H1 (cell line): ENCODE measurements around the gene PLXDC2. TPM values are rescaled to one million over a fixed set of nuclear protein-coding genes. Genes with fewer than 3 reads are reported as not detected.

Experiments
- CTCF ChIA-PET: fragments of 300-600 bp; sonication (Branson Sonifier 250); formaldehyde crosslinking; loops from one replicate; lab custom pipeline; 2021; ENCODE audit not compliant: partially characterized antibody; lab: Charles Lee
- POLR2A ChIA-PET: fragments of 300-600 bp; sonication (Branson Sonifier 250); formaldehyde crosslinking; loops from one replicate; lab custom pipeline; 2021; ENCODE audit warnings: inconsistent platforms; ENCODE audit not compliant: partially characterized antibody; lab: Charles Lee
- DNase-seq, 2 experiments: peaks; one replicate each; pipeline versions ENCODE4 v3.0.0 to v3.0.0-alpha.2; 2010 to 2022; ENCODE audit warnings: low spot score in 2 of 2, low read depth in 1 of 2, mixed read lengths in 1 of 2
- FAIRE-seq: peaks from 2 replicates; lab custom pipeline; 2011; peaks lifted over from hg19 to GRCh38; lab: Jason Lieb, UNC
- H2AFZ ChIP-seq: 2 replicates; pipeline ENCODE4 v1.8.1; 2012; ENCODE audit warnings: low read length, inconsistent platforms
- H2AK5ac ChIP-seq: 2 replicates; pipeline ENCODE4 v1.6.1; 2013; ENCODE audit warnings: low read depth, low read length
- H2BK120ac ChIP-seq: replicated peaks from 2 replicates; pipeline ENCODE3; 2013; ENCODE audit warnings: low read depth, low read length, inconsistent platforms
- H2BK12ac ChIP-seq: 2 replicates; pipeline ENCODE4 v1.6.1; 2013; ENCODE audit warnings: low read depth, low read length
- H2BK15ac ChIP-seq: 2 replicates; pipeline ENCODE4 v1.6.1; 2013; ENCODE audit warnings: low read length
- H2BK20ac ChIP-seq: 2 replicates; pipeline ENCODE4 v1.6.1; 2013; ENCODE audit warnings: low read length
- H2BK5ac ChIP-seq: 2 replicates; pipeline ENCODE4 v1.6.1; 2013; ENCODE audit warnings: low read depth, low read length
- H3K14ac ChIP-seq: 2 replicates; pipeline ENCODE4 v1.6.1; 2013; ENCODE audit warnings: inconsistent platforms; ENCODE audit not compliant: insufficient read length
- H3K18ac ChIP-seq: 2 replicates; pipeline ENCODE4 v1.6.1; 2013; ENCODE audit warnings: low read length; ENCODE audit errors: extremely low read depth
- H3K23ac ChIP-seq: 2 replicates; pipeline ENCODE4 v1.6.1; 2013; ENCODE audit warnings: inconsistent platforms; ENCODE audit not compliant: insufficient read length
- H3K23me2 ChIP-seq: 2 replicates; pipeline ENCODE4 v1.6.1; 2013; ENCODE audit warnings: low read depth, low read length
- H3K27ac ChIP-seq: 2 replicates; pipeline ENCODE4 v1.6.1; 2011; ENCODE audit warnings: low read depth, low read length, inconsistent platforms
- H3K27me3 ChIP-seq, 4 experiments: replicated peaks in 1 of 4; 1 replicate in 1 of 4; 2 replicates in 3 of 4; pipeline versions ENCODE4 v1.6.1 to v1.8.1; 2011 to 2013; ENCODE audit warnings: low read length in 3 of 4, mild to moderate bottlenecking in 3 of 4, inconsistent platforms in 2 of 4, mixed read lengths in 2 of 4, moderate library complexity in 1 of 4; ENCODE audit not compliant: control insufficient read depth in 3 of 4, insufficient read depth in 3 of 4; ENCODE audit errors: extremely low read depth in 1 of 4
- H3K36me3 ChIP-seq, 4 experiments: 2 replicates each; pipeline versions ENCODE4 v1.6.1 to v1.8.1; 2011 to 2013; ENCODE audit warnings: mild to moderate bottlenecking in 4 of 4, low read length in 3 of 4, moderate library complexity in 2 of 4, control low read depth in 1 of 4, inconsistent platforms in 1 of 4; ENCODE audit not compliant: insufficient read depth in 4 of 4, control insufficient read depth in 2 of 4
- H3K4ac ChIP-seq: replicated peaks from 2 replicates; pipeline ENCODE3; 2013; ENCODE audit warnings: low read length, low read depth, mixed read lengths, inconsistent platforms; ENCODE audit not compliant: insufficient read length
- H3K4me1 ChIP-seq, 4 experiments: replicated peaks in 1 of 4; 1 replicate in 1 of 4; 2 replicates in 3 of 4; pipeline versions ENCODE4 v1.6.1 to v1.8.1; 2011 to 2013; ENCODE audit warnings: low read length in 3 of 4, inconsistent platforms in 2 of 4, mixed read lengths in 1 of 4; ENCODE audit not compliant: insufficient read depth in 4 of 4, control insufficient read depth in 3 of 4
- H3K4me2 ChIP-seq, 2 experiments: 2 replicates each; pipeline versions ENCODE4 v1.6.1 to v1.8.1; 2011 to 2013; ENCODE audit warnings: low read depth in 2 of 2, low read length in 2 of 2, control low read depth in 1 of 2, inconsistent platforms in 1 of 2, mild to moderate bottlenecking in 1 of 2; ENCODE audit not compliant: insufficient read depth in 1 of 2
- H3K4me3 ChIP-seq, 4 experiments: fragments of 200-600, 300-600 bp in 1 of 4; sonication (generic), shearing (Covaris generic), sonication (Bioruptor Twin) in 1 of 4; 2 replicates each; pipeline versions ENCODE4 v1.5.1 to v1.8.1; 2011 to 2016; ENCODE audit warnings: low read length in 4 of 4, low read depth in 3 of 4, control low read depth in 2 of 4, inconsistent platforms in 2 of 4, mild to moderate bottlenecking in 2 of 4, mixed read lengths in 1 of 4, moderate library complexity in 1 of 4; ENCODE audit not compliant: insufficient read depth in 2 of 4; ENCODE audit errors: extremely low read depth in 1 of 4
- H3K56ac ChIP-seq: replicated peaks from 2 replicates; pipeline ENCODE3; 2013; ENCODE audit warnings: low read depth, mild to moderate bottlenecking, mixed read lengths, low read length, inconsistent platforms; ENCODE audit not compliant: insufficient read length
- H3K79me1 ChIP-seq: 2 replicates; pipeline ENCODE4 v1.6.1; 2013; ENCODE audit warnings: low read depth, low read length, control low read depth
- H3K79me2 ChIP-seq, 2 experiments: 2 replicates each; pipeline versions ENCODE4 v1.6.1 to v1.8.1; 2012 to 2013; ENCODE audit warnings: low read length in 2 of 2, mild to moderate bottlenecking in 2 of 2, inconsistent platforms in 1 of 2; ENCODE audit not compliant: insufficient read depth in 2 of 2, control insufficient read depth in 1 of 2
- H3K9ac ChIP-seq, 4 experiments: replicated peaks in 1 of 4; 1 replicate in 1 of 4; 2 replicates in 3 of 4; pipeline versions ENCODE4 v1.6.1 to v1.8.1; 2011 to 2013; ENCODE audit warnings: low read depth in 3 of 4, low read length in 3 of 4, control low read depth in 2 of 4, mild to moderate bottlenecking in 2 of 4, moderate library complexity in 2 of 4, inconsistent platforms in 1 of 4; ENCODE audit errors: extremely low read depth in 1 of 4
- H3K9me3 ChIP-seq, 2 experiments: 2 replicates each; pipeline versions ENCODE4 v1.6.1 to v1.8.1; 2012 to 2013; ENCODE audit warnings: mild to moderate bottlenecking in 2 of 2, moderate library complexity in 2 of 2, control low read depth in 1 of 2, inconsistent platforms in 1 of 2, low read depth in 1 of 2, low read length in 1 of 2, mixed read lengths in 1 of 2; ENCODE audit not compliant: insufficient read depth in 2 of 2
- H4K20me1 ChIP-seq, 2 experiments: replicated peaks in 1 of 2; 2 replicates each; pipeline versions ENCODE3 to v1.8.1; 2011 to 2013; ENCODE audit warnings: inconsistent platforms in 2 of 2, low read length in 2 of 2, mild to moderate bottlenecking in 1 of 2; ENCODE audit not compliant: insufficient read depth in 2 of 2, control insufficient read depth in 1 of 2
- H4K5ac ChIP-seq: 2 replicates; pipeline ENCODE4 v1.6.1; 2013; ENCODE audit warnings: low read length, low read depth, mixed read lengths, inconsistent platforms; ENCODE audit not compliant: insufficient read length
- H4K8ac ChIP-seq: 2 replicates; pipeline ENCODE4 v1.8.0; 2013; ENCODE audit warnings: mild to moderate bottlenecking, moderate library complexity, low read length, inconsistent platforms; ENCODE audit not compliant: insufficient read depth; ENCODE audit errors: extremely low read depth
- H4K91ac ChIP-seq: replicated peaks from 2 replicates; pipeline ENCODE3; 2013; ENCODE audit warnings: low read length, mixed read lengths, inconsistent platforms; ENCODE audit not compliant: insufficient read length
- BCL11A ChIP-seq, 2 experiments: IDR thresholded peaks; one replicate each; pipeline ENCODE4 v1.6.1; 2011; ENCODE audit warnings: low read depth in 2 of 2, low read length in 2 of 2, mild to moderate bottlenecking in 2 of 2
- BRCA1 ChIP-seq: IDR thresholded peaks from 2 replicates; pipeline ENCODE4 v1.6.1; 2012; ENCODE audit warnings: low read depth, low read length, improper control_type of control experiment
- CEBPB ChIP-seq: IDR thresholded peaks from 2 replicates; pipeline ENCODE4 v1.6.1; 2012; ENCODE audit warnings: low read depth, low read length
- CREB1 ChIP-seq: IDR thresholded peaks from 2 replicates; pipeline ENCODE4 v1.6.1; 2012; ENCODE audit warnings: inconsistent platforms
- EGR1 ChIP-seq: IDR thresholded peaks from 2 replicates; pipeline ENCODE4 v1.6.1; 2011; ENCODE audit warnings: low read depth, low read length, borderline replicate concordance
- EZH2 ChIP-seq: fragments of 200-600 bp; sonication (generic); IDR thresholded peaks from 2 replicates; pipeline ENCODE4 v1.7.1; 2012; ENCODE audit warnings: low read depth, mild to moderate bottlenecking, moderate library complexity, low read length, inconsistent platforms; ENCODE audit not compliant: severe bottlenecking
- FOSL1 ChIP-seq: IDR thresholded peaks from 2 replicates; pipeline ENCODE4 v1.6.1; 2011; ENCODE audit warnings: mild to moderate bottlenecking, low read depth, low read length, moderate library complexity; ENCODE audit not compliant: insufficient read depth
- NANOG ChIP-seq: IDR thresholded peaks from 2 replicates; pipeline ENCODE4 v1.6.1; 2011; ENCODE audit warnings: low read length, low read depth, mild to moderate bottlenecking, inconsistent platforms; ENCODE audit not compliant: insufficient read depth, poor library complexity, severe bottlenecking
- POU5F1 ChIP-seq: IDR thresholded peaks from 2 replicates; pipeline ENCODE4 v1.6.1; 2011; ENCODE audit warnings: low read depth, mild to moderate bottlenecking, low read length, moderate library complexity
- TAF1 ChIP-seq: IDR thresholded peaks from 2 replicates; pipeline ENCODE4 v1.6.1; 2011; ENCODE audit warnings: mild to moderate bottlenecking, low read depth, low read length
- TAF7 ChIP-seq: optimal IDR thresholded peaks from 2 replicates; pipeline ENCODE3; 2011; ENCODE audit warnings: low read depth, mild to moderate bottlenecking, inconsistent platforms, low read length, moderate library complexity, borderline replicate concordance
- WGBS, 2 experiments: shearing (Covaris generic) in 1 of 2; methylation state at CpG; one replicate each; pipeline versions ENCODE4 v1.1.6 to v1.1.7; 2013 to 2015; ENCODE audit warnings: low lambda C conversion rate in 2 of 2, mixed read lengths in 2 of 2, inconsistent platforms in 1 of 2, low coverage in 1 of 2, missing lambda C conversion rate in 1 of 2; ENCODE audit not compliant: insufficient replicate concordance in 2 of 2, insufficient coverage in 1 of 2, insufficient read length in 1 of 2; ENCODE audit errors: extremely low coverage in 1 of 2, missing lambda C conversion rate in 1 of 2; 5-methylcytosine and 5-hydroxymethylcytosine counted together
- polyA plus RNA-seq, 7 experiments: library from polyadenylated mRNA; depleted of rRNA in 3 of 7; stranded (reverse) in 5 of 7; unstranded in 2 of 7; fragments of >200 nt in 5 of 7; fragments of 200-250 nt in 2 of 7; gene quantifications; 1 replicate in 5 of 7; 2 replicates in 1 of 7; 4 replicates in 1 of 7; pipeline versions ENCODE4 v1.2.1 to v1.2.3, GENCODE V29; 2011 to 2013; ENCODE audit warnings: missing spikeins in 2 of 7, mixed read lengths in 2 of 7
- total RNA-seq: library from RNA; stranded (reverse); fragmentation: NEBNext Ultra II Directional; extraction: Animal tissue kit (Norgen Biotek cat#: 25700); gene quantifications from 2 replicates; pipeline ENCODE4 v1.2.1, GENCODE V29; 2021
- TF ChIP-seq, protein P1 (sequence below): IDR thresholded peaks from 2 replicates; pipeline ENCODE4 v1.6.1; 2011; ENCODE audit warnings: low read depth, mild to moderate bottlenecking, low read length; ENCODE audit not compliant: insufficient read depth

Gene PLXDC2
- total and polyA plus RNA-seq, 2 of the 8 experiments (the other 6 are each of a cell fraction or from before 2014, with no cell fraction given): 23.0 to 40.5 TPM

DNA sequence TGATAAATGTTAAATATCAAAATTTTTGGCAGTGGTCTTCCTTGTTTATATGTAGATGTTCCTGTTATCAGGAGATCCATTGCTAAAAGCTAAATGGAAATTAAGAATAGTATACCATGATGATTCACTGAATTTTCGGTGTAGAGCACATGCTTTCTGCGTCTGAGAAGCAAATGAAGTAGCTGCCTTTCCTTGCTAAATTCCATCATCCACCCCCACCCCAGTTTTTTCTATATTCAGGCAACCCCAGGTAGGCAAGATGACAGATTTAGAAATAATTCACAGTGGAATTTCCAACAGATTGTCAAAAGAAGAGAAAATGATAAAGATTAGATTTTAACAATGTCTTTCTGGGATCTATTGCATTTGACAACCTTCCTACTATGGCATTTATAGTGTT lies 231.9 kb downstream of the PLXDC2 start:
- H3K18ac ChIP-seq: no peak overlapping the region
- H3K36me3 ChIP-seq: peaks cover 0 to 21% (median 10%) of the 10 kb centered on the region in 4 experiments; a peak in 3 of 8 replicates
- H2BK15ac ChIP-seq: no peak overlapping the region
- H3K4me2 ChIP-seq: no peak overlapping the region
- no peak for FAIRE-seq
- no peak overlapping the region for H4K5ac ChIP-seq
- no peak overlapping the region for H3K9ac ChIP-seq
- no peaks in the 10 kb centered on the region for H3K23me2 ChIP-seq
- WGBS, 2 experiments: 100% methylated on average over 2 of the region's 2 CpGs; no CpG with 5 or more reads in 1 of the 2 experiments
- no peak overlapping the region for H3K14ac ChIP-seq
- peaks cover 0 to 2% of the 10 kb centered on the region in 2 experiments; a peak in 1 of 4 replicates for H3K79me2 ChIP-seq
- H4K20me1 ChIP-seq: no peaks in the 10 kb centered on the region
- no peak overlapping the region for H3K4ac ChIP-seq
- H2BK120ac ChIP-seq: no peak overlapping the region
- no peak overlapping the region for H2BK12ac ChIP-seq
- H3K27ac ChIP-seq: no peak overlapping the region
- H4K8ac ChIP-seq: no peak overlapping the region
- H3K56ac ChIP-seq: no peak overlapping the region
- no peak overlapping the region for H3K23ac ChIP-seq
- H3K9me3 ChIP-seq: peaks cover 0 to 7% of the 10 kb centered on the region in 2 experiments; a peak in 1 of 4 replicates
- H3K79me1 ChIP-seq: no peaks in the 10 kb centered on the region
- no peak overlapping the region for H2AFZ ChIP-seq
- no peak overlapping the region for H2BK20ac ChIP-seq
- H3K4me1 ChIP-seq: peaks cover 0 to 4% (median 2%) of the 10 kb centered on the region in 4 experiments; a peak in 2 of 7 replicates
- H2AK5ac ChIP-seq: no peak overlapping the region
- H2BK5ac ChIP-seq: no peak overlapping the region
- H4K91ac ChIP-seq: no peak overlapping the region
- DNase-seq: no peak
- no peaks in the 10 kb centered on the region for H3K27me3 ChIP-seq
- POLR2A ChIA-PET: interaction anchor here (0.5 kb wide), 1 partner anchor 964 kb away, joined by 3 read pairs; no protein-coding TSS in a partner anchor
- H3K4me3 ChIP-seq: no peak overlapping the region
- CTCF ChIA-PET: interaction anchor here (0.5 to 0.9 kb wide), 2 partner anchors 9 to 1629 kb away, joined by 3 read pairs; no protein-coding TSS in a partner anchor
- no peak for TF ChIP-seq TAF7
- TF ChIP-seq TAF1: no peak
- TF ChIP-seq CEBPB: no peak
- no peak for TF ChIP-seq EZH2
- no peak for TF ChIP-seq CREB1
- TF ChIP-seq, protein P1, sequence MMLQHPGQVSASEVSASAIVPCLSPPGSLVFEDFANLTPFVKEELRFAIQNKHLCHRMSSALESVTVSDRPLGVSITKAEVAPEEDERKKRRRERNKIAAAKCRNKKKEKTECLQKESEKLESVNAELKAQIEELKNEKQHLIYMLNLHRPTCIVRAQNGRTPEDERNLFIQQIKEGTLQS: no peak
- no peak for TF ChIP-seq BRCA1
- TF ChIP-seq EGR1: no peak
- no peak for TF ChIP-seq POU5F1
- TF ChIP-seq NANOG: no peak
- no peak for TF ChIP-seq FOSL1
- TF ChIP-seq BCL11A (IDR thresholded peaks at IDR 0.05; ENCODE audit: low read depth in 2 of 2, low read length in 2 of 2): no peak
